Measurements from ENCODE around the gene ITGA2. TPM values are rescaled to one million over a fixed set of nuclear protein-coding genes. Genes with fewer than 3 reads are reported as not detected.

Gene ITGA2
- total RNA-seq, 1 donor from 2014 or later = 18.4 TPM

GRCh38 chr5:53001541-53001940 is 12.4 kb downstream of the ITGA2 start:
- Histone ChIP-seq H3K36me3 (no peaks in the 10 kb centered on the region), H3K27me3 (no peaks in the 10 kb centered on the region), H3K4me3 (no peak overlapping the region), H3K27ac (no peak overlapping the region), H3K4me1 (no peaks in the 10 kb centered on the region), H3K9me3 (no peaks in the 10 kb centered on the region)
- no peak for DNase-seq (ENCODE audit: extremely low spot score in 2 of 2)
- TF ChIP-seq CTCF (IDR thresholded peaks at IDR 0.05) (no peak), POLR2AphosphoS5 (IDR thresholded peaks at IDR 0.05; ENCODE audit: insufficient read depth in 1 of 2, low read depth in 1 of 2) (no peak), POLR2A (IDR thresholded peaks at IDR 0.05) (no peak)
- intact Hi-C loops (cut with DNase I) = no loop called here

DNA sequence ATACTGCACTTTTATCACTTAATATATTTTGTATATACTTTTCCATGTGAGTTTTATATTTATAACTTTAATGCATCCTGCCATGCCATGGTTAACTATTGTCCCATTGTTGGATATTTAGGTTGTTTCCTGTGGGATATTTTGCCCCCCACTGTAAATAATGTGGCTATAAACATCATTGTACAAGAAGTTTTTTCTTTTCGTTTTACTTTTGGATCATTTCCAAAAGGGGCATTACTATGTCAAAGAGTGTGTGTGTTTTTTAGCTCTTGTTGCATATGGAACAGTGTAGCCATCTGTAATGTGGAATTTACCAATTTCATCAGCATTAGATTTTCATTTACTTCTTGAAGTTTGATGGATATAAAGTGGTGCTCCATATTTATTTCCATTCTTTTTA is 13.3 kb downstream of the ITGA2 start:
- no peak for DNase-seq (ENCODE audit: extremely low spot score in 2 of 2)
- H3K4me3 ChIP-seq = no peak overlapping the region
- H3K27me3 ChIP-seq = no peaks in the 10 kb centered on the region
- H3K9me3 ChIP-seq = no peaks in the 10 kb centered on the region
- H3K27ac ChIP-seq = no peak overlapping the region
- H3K36me3 ChIP-seq = no peaks in the 10 kb centered on the region
- intact Hi-C loops (cut with DNase I) = no loop called here
- no peaks in the 10 kb centered on the region for H3K4me1 ChIP-seq
- no peak for TF ChIP-seq POLR2AphosphoS5 (IDR thresholded peaks at IDR 0.05; ENCODE audit: insufficient read depth in 1 of 2, low read depth in 1 of 2)
- TF ChIP-seq POLR2A (IDR thresholded peaks at IDR 0.05) = no peak
- TF ChIP-seq CTCF (IDR thresholded peaks at IDR 0.05) = no peak

DNA sequence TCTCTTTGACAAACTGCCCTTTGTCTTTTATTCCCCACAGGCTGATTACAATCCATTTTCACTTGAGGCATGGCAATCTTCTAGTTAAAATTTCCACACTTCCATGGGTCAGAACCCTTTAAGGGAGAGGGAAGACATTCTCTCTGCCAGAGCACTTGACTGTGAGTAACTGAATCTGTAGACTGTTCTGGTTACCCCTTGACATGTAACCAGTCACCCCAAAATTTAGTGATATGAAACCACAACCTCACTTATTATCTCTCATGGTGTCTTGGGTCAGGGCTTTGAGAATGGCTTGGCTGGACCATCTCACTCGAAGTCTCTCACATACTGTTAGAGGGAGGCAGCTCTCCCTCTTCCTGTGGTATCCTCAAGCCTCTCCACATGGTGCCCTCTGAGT is 14.0 kb downstream of the ITGA2 start:
- no peaks in the 10 kb centered on the region for H3K27me3 ChIP-seq
- intact Hi-C loops (cut with DNase I) = no loop called here
- no peak overlapping the region for H3K4me3 ChIP-seq
- no peaks in the 10 kb centered on the region for H3K9me3 ChIP-seq
- TF ChIP-seq POLR2A (IDR thresholded peaks at IDR 0.05) = no peak
- no peak for DNase-seq (ENCODE audit: extremely low spot score in 2 of 2)
- no peak overlapping the region for H3K27ac ChIP-seq
- no peaks in the 10 kb centered on the region for H3K4me1 ChIP-seq
- no peaks in the 10 kb centered on the region for H3K36me3 ChIP-seq

GRCh38 chr5:53006911-53007890 is 18.0 kb downstream of the ITGA2 start:
- no peaks in the 10 kb centered on the region for H3K27me3 ChIP-seq
- H3K36me3 ChIP-seq = no peaks in the 10 kb centered on the region
- H3K4me1 ChIP-seq = no peaks in the 10 kb centered on the region
- no peaks in the 10 kb centered on the region for H3K9me3 ChIP-seq
- no peak for DNase-seq (ENCODE audit: extremely low spot score in 2 of 2)
- intact Hi-C loops (cut with DNase I) = no loop called here
- H3K27ac ChIP-seq = no peak overlapping the region
- TF ChIP-seq CTCF (IDR thresholded peaks at IDR 0.05) (no peak), POLR2AphosphoS5 (IDR thresholded peaks at IDR 0.05; ENCODE audit: insufficient read depth in 1 of 2, low read depth in 1 of 2) (no peak), POLR2A (IDR thresholded peaks at IDR 0.05) (no peak)
- no peak overlapping the region for H3K4me3 ChIP-seq

- H3K27ac ChIP-seq = no peak overlapping the region
- TF ChIP-seq CTCF (IDR thresholded peaks at IDR 0.05) = no peak
- no peak for TF ChIP-seq POLR2A (IDR thresholded peaks at IDR 0.05)
- TF ChIP-seq POLR2AphosphoS5 (IDR thresholded peaks at IDR 0.05; ENCODE audit: insufficient read depth in 1 of 2, low read depth in 1 of 2) = no peak
- intact Hi-C loops (cut with DNase I) = no loop called here
- no peaks in the 10 kb centered on the region for H3K4me1 ChIP-seq
- H3K36me3 ChIP-seq = no peaks in the 10 kb centered on the region
- H3K9me3 ChIP-seq = no peaks in the 10 kb centered on the region
- H3K27me3 ChIP-seq = no peaks in the 10 kb centered on the region
- no peak overlapping the region for H3K4me3 ChIP-seq
- DNase-seq (ENCODE audit: extremely low spot score in 2 of 2) = no peak
Measured at GRCh38 chr5:53008751-53009150, 19.6 kb downstream of the ITGA2 start.
